SU-DHL-6 (cell line): Measurements from ENCODE around the gene TMEM52.

Source experiments
- H2AFZ ChIP-seq: fragments of 200-600 bp; sonication (generic); 2 replicates; pipeline ENCODE4 v1.6.1; 2014; ENCODE audit warnings: low read depth, mild to moderate bottlenecking, moderate library complexity, mixed read lengths, antibody characterized with exemption, low read length; ENCODE audit not compliant: severe bottlenecking
- H3F3A ChIP-seq: fragments of 200-600 bp; shearing (Covaris generic); 2 replicates; pipeline ENCODE4 v1.6.0; 2016; ENCODE audit warnings: antibody characterized with exemption, mild to moderate bottlenecking; ENCODE audit not compliant: insufficient read depth
- H3K27ac ChIP-seq: fragments of 200-600 bp; sonication (generic); 2 replicates; pipeline ENCODE4 v1.5.1; 2016; ENCODE audit warnings: low read depth, mild to moderate bottlenecking, low read length, moderate library complexity, mixed read lengths
- H3K27me3 ChIP-seq: fragments of 200-600 bp; sonication (generic), shearing (Covaris generic); 2 replicates; pipeline ENCODE4 v1.6.0; 2014; ENCODE audit warnings: mild to moderate bottlenecking, low read length
- H3K36me3 ChIP-seq: fragments of 200-600 bp; sonication (generic); 2 replicates; pipeline ENCODE4 v1.6.1; 2014; ENCODE audit warnings: mild to moderate bottlenecking, low read length, mixed read lengths
- H3K4me2 ChIP-seq: fragments of 300-600, 200-600 bp; shearing (Covaris generic), sonication (generic); 2 replicates; pipeline ENCODE4 v1.6.0; 2014; ENCODE audit warnings: low read length, low read depth, mild to moderate bottlenecking; ENCODE audit not compliant: poor library complexity, severe bottlenecking
- H3K4me3 ChIP-seq: fragments of 200-600 bp; sonication (generic); 2 replicates; pipeline ENCODE4 v1.5.1; 2014; ENCODE audit warnings: antibody characterized with exemption, low read length, mild to moderate bottlenecking, mixed read lengths; ENCODE audit not compliant: insufficient read depth, poor library complexity, severe bottlenecking
- H3K79me2 ChIP-seq: fragments of 200-600 bp; sonication (generic); 2 replicates; pipeline ENCODE4 v1.6.1; 2014; ENCODE audit warnings: mild to moderate bottlenecking, low read length, moderate library complexity; ENCODE audit not compliant: insufficient read depth
- H3K9ac ChIP-seq: fragments of 200-600 bp; sonication (generic); 2 replicates; pipeline ENCODE4 v1.7.0; 2014; ENCODE audit warnings: mild to moderate bottlenecking, low read length
- H3K9me2 ChIP-seq: fragments of 200-600 bp; sonication (generic); replicated peaks from 2 replicates; pipeline ENCODE4 v1.6.1; 2014; ENCODE audit warnings: low read length; ENCODE audit not compliant: insufficient read depth
- H3K9me3 ChIP-seq: fragments of 200-600 bp; sonication (generic); 2 replicates; pipeline ENCODE4 v1.6.1; 2014; ENCODE audit warnings: low read length, mixed read lengths; ENCODE audit not compliant: insufficient read depth
- H4K20me1 ChIP-seq: fragments of 200-600 bp; sonication (generic); 2 replicates; pipeline ENCODE4 v1.6.1; 2014; ENCODE audit warnings: low read depth, mild to moderate bottlenecking, antibody characterized with exemption, low read length, moderate library complexity, mixed read lengths
- CTCF ChIP-seq: fragments of 200-600 bp; sonication (generic); IDR thresholded peaks from one replicate; pipeline ENCODE4 v1.5.1; 2017; ENCODE audit warnings: antibody characterized with exemption, mild to moderate bottlenecking, low read length, moderate library complexity; ENCODE audit not compliant: insufficient read depth, poor library complexity, severe bottlenecking
- EZH2phosphoT487 ChIP-seq: fragments of 200-600 bp; sonication (generic), shearing (Covaris generic); conservative IDR thresholded peaks from 2 replicates; pipeline ENCODE4 v1.6.1; 2018; ENCODE audit warnings: mild to moderate bottlenecking, antibody characterized with exemption, low read length, moderate library complexity, mixed read lengths

The TMEM52 gene

DNA sequence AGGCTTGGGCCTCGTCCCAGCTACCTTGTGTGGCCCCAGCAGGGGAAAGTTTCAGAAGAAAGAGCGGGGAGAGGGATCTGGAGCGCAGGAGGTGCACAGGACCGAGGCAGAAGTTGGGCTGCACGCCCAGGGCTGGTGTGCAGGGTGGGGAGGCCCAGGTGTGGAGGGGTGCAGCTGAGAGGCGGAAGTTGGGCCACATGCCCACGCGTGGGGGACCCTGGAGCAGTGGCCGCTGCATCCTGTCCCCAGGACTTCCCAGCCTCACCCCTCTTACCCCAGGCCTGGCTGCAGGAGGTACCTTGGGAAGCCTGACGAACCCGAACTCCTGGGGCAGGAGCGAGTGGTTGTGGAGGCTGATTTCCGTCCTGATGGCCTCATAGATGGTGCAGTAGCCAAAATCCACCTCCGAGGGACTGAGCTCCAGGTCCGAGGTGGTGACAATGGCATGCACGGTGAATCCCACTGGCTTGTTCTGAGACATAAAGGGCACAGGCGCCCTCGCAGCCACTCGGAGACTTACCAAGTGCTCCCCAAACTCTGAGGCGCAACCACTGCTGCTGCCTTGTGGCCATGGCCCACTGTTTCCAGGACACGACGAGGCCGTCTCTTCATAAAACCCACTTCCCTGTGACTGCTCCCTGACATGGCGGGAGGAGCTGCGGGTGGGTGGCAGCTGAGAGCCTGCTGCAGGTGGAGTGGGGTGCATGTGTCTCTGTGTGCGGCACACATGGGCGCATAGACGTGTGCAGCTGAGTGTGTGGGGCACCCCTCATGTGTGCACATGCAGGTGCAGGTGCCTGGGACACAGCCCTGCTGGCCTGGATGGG lies 20.4 kb upstream of the TMEM52 start:
- no peak overlapping the region for H3K4me3 ChIP-seq
- no peaks in the 10 kb centered on the region for H3K79me2 ChIP-seq
- H3K9ac ChIP-seq, result no peak overlapping the region
- H3F3A ChIP-seq, result no peaks in the 10 kb centered on the region
- no peak for TF ChIP-seq CTCF
- TF ChIP-seq EZH2phosphoT487, result no peak
- no peak overlapping the region for H3K4me2 ChIP-seq
- H3K27me3 ChIP-seq, result no peaks in the 10 kb centered on the region
- no peaks in the 10 kb centered on the region for H4K20me1 ChIP-seq
- H3K9me2 ChIP-seq, result no peaks in the 10 kb centered on the region
- H2AFZ ChIP-seq, result no peak overlapping the region
- peaks cover under 1% of the 10 kb centered on the region; the same call in 1 of the 2 replicates for H3K9me3 ChIP-seq
- no peak overlapping the region for H3K27ac ChIP-seq
- H3K36me3 ChIP-seq, result no peaks in the 10 kb centered on the region

DNA sequence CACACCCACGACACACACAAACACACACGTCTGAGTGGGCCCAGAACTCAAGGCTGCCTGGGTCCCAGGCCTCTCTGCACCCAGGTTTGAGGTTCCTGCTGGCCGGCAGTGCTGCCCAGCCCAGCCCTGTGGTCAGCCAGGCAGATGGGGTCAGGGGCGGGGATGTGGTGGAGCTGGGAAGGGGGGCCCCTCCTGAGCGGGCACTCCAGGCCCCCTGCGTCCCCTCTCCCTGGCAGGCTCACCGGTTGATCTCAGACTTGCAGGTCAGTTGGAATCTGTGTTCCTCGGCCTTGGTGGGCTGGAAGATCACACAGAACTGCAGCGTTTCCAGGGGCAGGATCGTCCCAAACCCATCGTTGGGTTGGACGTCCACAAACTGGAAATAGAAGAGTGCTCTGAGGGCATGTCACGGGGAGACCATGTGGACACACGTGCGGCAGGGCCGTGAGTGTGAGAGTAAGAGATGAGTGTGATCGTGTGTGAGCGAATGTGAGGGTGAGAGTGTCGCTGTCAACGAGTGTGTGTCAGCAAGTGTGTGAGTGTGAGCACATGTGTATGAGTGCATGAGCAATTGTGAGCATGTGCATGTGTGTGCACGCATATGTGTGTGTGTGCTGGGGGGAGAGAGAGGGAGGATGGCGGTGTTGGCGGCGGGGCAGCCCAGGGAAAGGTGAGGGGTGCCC lies 19.7 kb upstream of the TMEM52 start:
- Histone ChIP-seq H3K9me3 (peaks cover 7% of the 10 kb centered on the region; the same call in 1 of the 2 replicates), H3K79me2 (no peaks in the 10 kb centered on the region), H4K20me1 (no peaks in the 10 kb centered on the region), H3K27me3 (no peaks in the 10 kb centered on the region), H3K36me3 (no peaks in the 10 kb centered on the region), H3K4me3 (no peak overlapping the region), H3K9me2 (no peaks in the 10 kb centered on the region), H2AFZ (no peak overlapping the region), H3K9ac (no peak overlapping the region), H3K4me2 (no peak overlapping the region), H3F3A (no peaks in the 10 kb centered on the region), H3K27ac (no peak overlapping the region)
- TF ChIP-seq CTCF (no peak), EZH2phosphoT487 (no peak)

DNA sequence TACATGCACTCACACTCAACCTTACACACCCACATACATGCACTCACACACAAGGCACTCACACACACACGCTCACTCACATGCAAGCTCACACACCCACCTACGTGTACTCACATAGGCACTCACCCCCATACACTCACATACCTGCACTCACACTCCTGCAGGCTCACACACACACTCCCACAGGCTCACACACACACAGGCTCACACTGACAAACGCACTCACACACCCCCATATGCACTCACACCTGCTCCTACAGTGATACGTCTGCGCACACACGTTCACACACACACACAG lies 19.1 kb upstream of the TMEM52 start:
- H3K4me2 ChIP-seq, result no peak overlapping the region
- H4K20me1 ChIP-seq, result no peaks in the 10 kb centered on the region
- H3F3A ChIP-seq, result no peaks in the 10 kb centered on the region
- no peak overlapping the region for H3K4me3 ChIP-seq
- H3K9me3 ChIP-seq, result peaks cover 7% of the 10 kb centered on the region; the same call in 1 of the 2 replicates
- TF ChIP-seq EZH2phosphoT487 (no peak), CTCF (no peak)
- no peak overlapping the region for H3K9ac ChIP-seq
- no peaks in the 10 kb centered on the region for H3K36me3 ChIP-seq
- no peak overlapping the region for H2AFZ ChIP-seq
- H3K27ac ChIP-seq, result no peak overlapping the region
- H3K27me3 ChIP-seq, result no peaks in the 10 kb centered on the region
- H3K79me2 ChIP-seq, result no peaks in the 10 kb centered on the region
- H3K9me2 ChIP-seq, result no peaks in the 10 kb centered on the region
